Activated T-cell treated with anti-CD3 and anti-CD28 coated beads, Interleukin-2, amount 50 U/mL, for 24 hours (primary cell): ENCODE measurements around the gene DHX36.

Source experiments
- DNase-seq: peaks from one replicate; pipeline ENCODE4 v3.0.0-alpha.2; 2020
- H3K27ac Mint-ChIP-seq: 2 replicates; pipeline ENCODE4 v1.8.0; 2020; ENCODE audit warnings: mild to moderate bottlenecking, mixed read lengths
- H3K27me3 Mint-ChIP-seq: 2 replicates; pipeline ENCODE4 v1.8.0; 2020; ENCODE audit warnings: mixed read lengths
- H3K36me3 Mint-ChIP-seq: 2 replicates; pipeline ENCODE4 v1.8.0; 2020; ENCODE audit warnings: low read depth, mixed read lengths
- H3K4me1 Mint-ChIP-seq: 2 replicates; pipeline ENCODE4 v1.8.0; 2020; ENCODE audit warnings: low read depth, mixed read lengths
- H3K4me3 Mint-ChIP-seq: 2 replicates; pipeline ENCODE4 v1.8.0; 2020; ENCODE audit warnings: mild to moderate bottlenecking, moderate library complexity, mixed read lengths
- H3K9me3 Mint-ChIP-seq: 2 replicates; pipeline ENCODE4 v1.8.0; 2020; ENCODE audit warnings: mixed read lengths

The DHX36 gene

GRCh38 chr3:154323891-154324738 is at the start of gene DHX36:
Gene DHX36, minus strand, starts transcription at chr3:154324487. Its CDS starts 71 bp downstream, at chr3:154324416.
- peaks cover 31% of the 10 kb centered on the region for H3K4me1 Mint-ChIP-seq
- DNase-seq = peak; percentile 91
- H3K27ac Mint-ChIP-seq = peak within 1 kb of the TSS; percentile 99
- H3K4me3 Mint-ChIP-seq = peak within 1 kb of the TSS; percentile 22
- peaks cover 12% of the 10 kb centered on the region for H3K36me3 Mint-ChIP-seq
- no peaks in the 10 kb centered on the region for H3K9me3 Mint-ChIP-seq
- H3K27me3 Mint-ChIP-seq = no peaks in the 10 kb centered on the region

GRCh38 chr3:154367221-154367620 is 42.9 kb upstream of the DHX36 start:
- no peak overlapping the region for H3K4me3 Mint-ChIP-seq
- no peaks in the 10 kb centered on the region for H3K4me1 Mint-ChIP-seq
- H3K36me3 Mint-ChIP-seq = no peaks in the 10 kb centered on the region
- DNase-seq = no peak
- peaks cover 3% of the 10 kb centered on the region for H3K9me3 Mint-ChIP-seq
- H3K27ac Mint-ChIP-seq = no peak overlapping the region
- peaks cover 3% of the 10 kb centered on the region for H3K27me3 Mint-ChIP-seq

- no peak for DNase-seq
- H3K4me3 Mint-ChIP-seq = no peak overlapping the region
These were observed 40.6 kb upstream of the DHX36 start for GRCh38 chr3:154364849-154365248.

GRCh38 chr3:154361099-154361498 is 36.8 kb upstream of the DHX36 start:
- Mint-ChIP-seq H3K27me3 (peaks cover 4% of the 10 kb centered on the region), H3K4me3 (no peak overlapping the region)

More at GRCh38 chr3:154364849-154365248, 40.6 kb upstream of the DHX36 start:
- no peaks in the 10 kb centered on the region for H3K36me3 Mint-ChIP-seq
- H3K9me3 Mint-ChIP-seq = peaks cover 3% of the 10 kb centered on the region
- no peaks in the 10 kb centered on the region for H3K4me1 Mint-ChIP-seq
- no peak overlapping the region for H3K27ac Mint-ChIP-seq
- H3K27me3 Mint-ChIP-seq = peaks cover 3% of the 10 kb centered on the region

GRCh38 chr3:154356009-154356408 is 31.7 kb upstream of the DHX36 start:
- Mint-ChIP-seq H3K27me3 (peaks cover 26% of the 10 kb centered on the region), H3K9me3 (no peaks in the 10 kb centered on the region), H3K4me3 (no peak overlapping the region), H3K36me3 (no peaks in the 10 kb centered on the region), H3K4me1 (no peaks in the 10 kb centered on the region), H3K27ac (no peak overlapping the region)
- DNase-seq = no peak

More at GRCh38 chr3:154361099-154361498, 36.8 kb upstream of the DHX36 start:
- no peak overlapping the region for H3K27ac Mint-ChIP-seq
- DNase-seq = no peak
- no peaks in the 10 kb centered on the region for H3K4me1 Mint-ChIP-seq
- H3K9me3 Mint-ChIP-seq = peaks cover 3% of the 10 kb centered on the region
- H3K36me3 Mint-ChIP-seq = no peaks in the 10 kb centered on the region

GRCh38 chr3:154349223-154349622 is 24.9 kb upstream of the DHX36 start:
- DNase-seq = no peak
- H3K4me1 Mint-ChIP-seq = no peaks in the 10 kb centered on the region
- no peak overlapping the region for H3K27ac Mint-ChIP-seq
- no peaks in the 10 kb centered on the region for H3K36me3 Mint-ChIP-seq
- no peak overlapping the region for H3K4me3 Mint-ChIP-seq
- H3K9me3 Mint-ChIP-seq = no peaks in the 10 kb centered on the region
- H3K27me3 Mint-ChIP-seq = peaks cover 37% of the 10 kb centered on the region

- H3K27ac Mint-ChIP-seq = no peak overlapping the region
- DNase-seq = no peak
- no peaks in the 10 kb centered on the region for H3K9me3 Mint-ChIP-seq
- H3K36me3 Mint-ChIP-seq = no peaks in the 10 kb centered on the region
- H3K4me3 Mint-ChIP-seq = no peak overlapping the region
- no peaks in the 10 kb centered on the region for H3K4me1 Mint-ChIP-seq
- peaks cover 21% of the 10 kb centered on the region for H3K27me3 Mint-ChIP-seq
These were observed 21.3 kb upstream of the DHX36 start for GRCh38 chr3:154345422-154346122.

GRCh38 chr3:154338570-154338969 is 14.3 kb upstream of the DHX36 start:
- no peak overlapping the region for H3K27ac Mint-ChIP-seq

GRCh38 chr3:154338008-154338407 is 13.7 kb upstream of the DHX36 start:
- no peaks in the 10 kb centered on the region for H3K36me3 Mint-ChIP-seq
- H3K4me3 Mint-ChIP-seq = no peak overlapping the region
- H3K27me3 Mint-ChIP-seq = peaks cover 18% of the 10 kb centered on the region
- H3K27ac Mint-ChIP-seq = no peak overlapping the region
- no peaks in the 10 kb centered on the region for H3K9me3 Mint-ChIP-seq
- DNase-seq = no peak
- H3K4me1 Mint-ChIP-seq = no peaks in the 10 kb centered on the region

More at GRCh38 chr3:154338570-154338969, 14.3 kb upstream of the DHX36 start:
- DNase-seq = no peak
- peaks cover 18% of the 10 kb centered on the region for H3K27me3 Mint-ChIP-seq
- no peaks in the 10 kb centered on the region for H3K4me1 Mint-ChIP-seq
- H3K4me3 Mint-ChIP-seq = no peak overlapping the region
- no peaks in the 10 kb centered on the region for H3K9me3 Mint-ChIP-seq
- H3K36me3 Mint-ChIP-seq = no peaks in the 10 kb centered on the region

- peaks cover 14% of the 10 kb centered on the region for H3K27me3 Mint-ChIP-seq
- H3K36me3 Mint-ChIP-seq = no peaks in the 10 kb centered on the region
- H3K27ac Mint-ChIP-seq = no peak overlapping the region
- H3K9me3 Mint-ChIP-seq = no peaks in the 10 kb centered on the region
- H3K4me3 Mint-ChIP-seq = no peak overlapping the region
- no peak for DNase-seq
- H3K4me1 Mint-ChIP-seq = no peaks in the 10 kb centered on the region
These were observed 10.7 kb upstream of the DHX36 start for GRCh38 chr3:154334973-154335420.

- Mint-ChIP-seq H3K9me3 (no peaks in the 10 kb centered on the region), H3K27ac (no peak overlapping the region), H3K4me3 (no peak overlapping the region), H3K27me3 (peaks cover 2% of the 10 kb centered on the region), H3K36me3 (peaks cover 12% of the 10 kb centered on the region), H3K4me1 (peaks cover 14% of the 10 kb centered on the region)
- no peak for DNase-seq
These were observed 3.6 kb upstream of the DHX36 start for GRCh38 chr3:154327871-154328270.

GRCh38 chr3:154324919-154325318 is 632 bp upstream of the DHX36 start:
- no peaks in the 10 kb centered on the region for H3K27me3 Mint-ChIP-seq
- no peak for DNase-seq
- peaks cover 31% of the 10 kb centered on the region for H3K4me1 Mint-ChIP-seq
- peaks cover 12% of the 10 kb centered on the region for H3K36me3 Mint-ChIP-seq
- H3K4me3 Mint-ChIP-seq = no peak overlapping the region
- peak overlapping the region; percentile 99 for H3K27ac Mint-ChIP-seq
- no peaks in the 10 kb centered on the region for H3K9me3 Mint-ChIP-seq

- no peak for DNase-seq
- Mint-ChIP-seq H3K36me3 (peaks cover 53% of the 10 kb centered on the region), H3K27me3 (no peaks in the 10 kb centered on the region), H3K9me3 (no peaks in the 10 kb centered on the region), H3K4me3 (peak overlapping the region; percentile 21), H3K4me1 (peaks cover 31% of the 10 kb centered on the region), H3K27ac (peak overlapping the region; percentile 66)
These were observed 7.1 kb downstream of the DHX36 start for GRCh38 chr3:154316974-154317767.

- no peaks in the 10 kb centered on the region for H3K27me3 Mint-ChIP-seq
- peaks cover 26% of the 10 kb centered on the region for H3K4me1 Mint-ChIP-seq
- no peaks in the 10 kb centered on the region for H3K9me3 Mint-ChIP-seq
- H3K27ac Mint-ChIP-seq = peak overlapping the region; percentile 3
- H3K36me3 Mint-ChIP-seq = peaks cover 73% of the 10 kb centered on the region
- no peak overlapping the region for H3K4me3 Mint-ChIP-seq
- DNase-seq = no peak
These were observed 10.1 kb downstream of the DHX36 start for GRCh38 chr3:154314152-154314551.
